Choroid plexus epithelial cell (primary cell): ENCODE data around the gene TSTD2.
"Not testable (repeated sequence)": the region's sequence is repeated elsewhere in the genome, so short reads cannot be mapped to it uniquely, and the experiment has no call there.

ENCODE experiments used
- DNase-seq: peaks from one replicate; pipeline ENCODE4 v3.0.0-alpha.2; 2010; ENCODE audit warnings: low read depth
- H3K4me3 ChIP-seq: 2 replicates; pipeline ENCODE4 v1.5.1; 2011; ENCODE audit warnings: low read depth, mild to moderate bottlenecking, control low read depth, low read length, moderate library complexity
- CTCF ChIP-seq: conservative IDR thresholded peaks from 2 replicates; pipeline ENCODE4 v1.5.1; 2011; ENCODE audit warnings: low read depth, mild to moderate bottlenecking, control low read depth, inconsistent platforms, low read length, moderate library complexity

The TSTD2 gene

GRCh38 chr9:97591535-97591934, 41.6 kb downstream of the TSTD2 start:
- DNase-seq, result no peak
- no peak for TF ChIP-seq CTCF
- H3K4me3 ChIP-seq, result no peak overlapping the region

GRCh38 chr9:97586909-97587308, 46.3 kb downstream of the TSTD2 start:
- H3K4me3 ChIP-seq, DNase-seq: not testable (repeated sequence)

DNA sequence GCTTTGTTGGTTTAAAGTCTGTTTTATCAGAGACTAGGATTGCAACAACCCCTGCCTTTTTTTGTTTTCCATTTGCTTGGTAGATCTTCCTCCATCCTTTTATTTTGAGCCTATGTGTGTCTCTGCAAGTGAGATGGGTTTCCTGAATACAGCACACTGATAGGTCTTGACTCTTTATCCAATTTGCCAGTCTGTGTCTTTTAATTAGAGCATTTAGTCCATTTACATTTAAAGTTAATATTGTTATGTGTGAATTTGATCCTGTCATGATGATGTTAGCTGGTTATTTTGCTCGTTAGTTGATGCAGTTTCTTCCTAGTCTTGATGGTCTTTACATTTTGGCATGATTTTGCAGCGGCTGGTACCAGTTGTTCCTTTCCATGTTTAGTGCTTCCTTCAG, 48.4 kb downstream of the TSTD2 start:
- DNase-seq, H3K4me3 ChIP-seq: not testable (repeated sequence)

- DNase-seq, H3K4me3 ChIP-seq: not testable (repeated sequence)
Observed at GRCh38 chr9:97581590-97581989, 51.6 kb downstream of the TSTD2 start.

DNA sequence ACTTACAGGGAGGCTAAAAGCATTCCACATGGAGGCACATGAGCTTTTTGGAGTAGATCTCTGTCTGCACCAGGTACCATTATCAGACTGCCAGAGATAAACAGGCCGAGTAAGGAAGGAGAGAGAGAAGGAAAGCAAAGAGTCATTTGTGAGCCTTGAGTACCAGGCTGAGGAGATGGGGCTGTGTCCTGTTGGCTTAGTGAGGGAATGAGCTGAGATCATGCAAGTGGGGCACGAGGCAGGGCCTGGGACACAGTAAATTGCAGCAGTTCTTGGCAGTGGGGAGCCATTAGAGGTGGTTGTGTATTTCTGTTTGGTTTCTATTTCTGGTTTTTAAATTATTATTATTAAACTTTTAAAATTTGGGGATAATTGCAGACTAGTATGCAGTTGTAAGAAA, 53.3 kb downstream of the TSTD2 start:
- H3K4me3 ChIP-seq, result no peak overlapping the region
- TF ChIP-seq CTCF, result no peak
- DNase-seq, result no peak

DNA sequence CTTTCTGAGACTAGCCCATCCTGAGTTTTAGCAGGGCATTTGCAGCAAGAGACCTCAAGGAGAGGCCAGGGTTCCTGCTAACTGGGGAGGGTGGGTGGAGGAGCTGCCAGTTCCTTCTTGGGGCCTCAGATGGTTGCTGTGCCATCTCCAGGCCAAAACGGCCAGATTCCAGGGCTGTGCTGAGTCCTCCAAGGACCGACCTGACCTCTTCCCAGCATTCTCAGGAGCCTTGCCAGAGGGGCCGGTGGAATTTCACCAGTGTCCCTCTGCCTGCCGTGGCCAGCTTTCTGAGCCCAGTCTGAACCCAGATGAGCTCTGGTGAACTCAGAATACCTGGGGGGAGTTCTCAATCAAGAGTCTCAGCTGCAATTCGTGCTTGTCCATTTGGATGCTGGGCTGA, 54.3 kb downstream of the TSTD2 start:
- no peak for DNase-seq
- no peak overlapping the region for H3K4me3 ChIP-seq
- no peak for TF ChIP-seq CTCF

DNA sequence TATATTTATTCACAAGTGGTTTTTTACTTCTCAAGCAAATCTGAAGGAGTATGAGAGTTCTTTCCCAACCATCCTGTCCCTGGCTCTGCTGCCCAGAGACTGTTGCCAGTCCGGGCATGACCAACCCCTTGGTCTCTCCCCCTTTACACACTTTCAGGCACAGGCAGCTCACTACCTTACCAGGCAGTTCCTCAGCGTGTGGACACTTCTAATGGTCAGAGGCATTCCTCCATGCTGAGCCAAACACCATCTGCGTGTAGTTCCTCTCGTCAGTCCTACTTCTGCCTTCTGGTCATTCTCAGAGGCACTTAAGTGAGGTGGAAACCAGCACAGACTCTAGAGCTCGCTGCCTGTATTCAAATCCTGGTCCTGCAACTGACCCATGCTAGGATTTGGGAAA, 56.1 kb downstream of the TSTD2 start:
- H3K4me3 ChIP-seq, result no peak overlapping the region
- no peak for DNase-seq
- TF ChIP-seq CTCF, result no peak

DNA sequence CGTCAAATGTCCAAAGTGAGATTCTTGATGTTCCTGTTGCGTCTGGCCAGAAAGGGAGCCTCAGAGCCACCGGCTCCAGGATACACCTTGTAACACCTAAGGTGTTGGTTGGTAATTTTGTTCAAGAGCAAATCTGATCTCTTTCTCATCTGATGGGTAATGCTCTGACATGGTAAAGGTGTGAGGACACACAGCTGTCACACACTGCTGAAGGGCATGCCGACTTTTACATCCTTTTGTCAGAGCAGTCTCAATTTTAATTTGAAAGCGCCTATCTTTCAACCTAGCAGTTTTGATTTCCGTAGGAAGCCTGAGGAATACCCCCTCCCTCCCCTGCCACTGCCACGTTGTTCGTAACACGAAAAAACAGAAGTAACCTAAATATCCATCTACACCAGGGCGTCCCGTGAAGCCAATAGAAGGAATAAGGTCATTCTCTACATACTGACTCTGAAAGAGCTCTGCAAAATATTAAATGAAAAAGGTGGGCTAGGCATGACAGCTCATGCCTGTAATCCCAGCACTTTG, 57.4 kb downstream of the TSTD2 start:
- TF ChIP-seq CTCF, result no peak
- DNase-seq, result no peak
- H3K4me3 ChIP-seq, result no peak overlapping the region

GRCh38 chr9:97574921-97575672, 58.1 kb downstream of the TSTD2 start:
- H3K4me3 ChIP-seq, DNase-seq: not testable (repeated sequence)

DNA sequence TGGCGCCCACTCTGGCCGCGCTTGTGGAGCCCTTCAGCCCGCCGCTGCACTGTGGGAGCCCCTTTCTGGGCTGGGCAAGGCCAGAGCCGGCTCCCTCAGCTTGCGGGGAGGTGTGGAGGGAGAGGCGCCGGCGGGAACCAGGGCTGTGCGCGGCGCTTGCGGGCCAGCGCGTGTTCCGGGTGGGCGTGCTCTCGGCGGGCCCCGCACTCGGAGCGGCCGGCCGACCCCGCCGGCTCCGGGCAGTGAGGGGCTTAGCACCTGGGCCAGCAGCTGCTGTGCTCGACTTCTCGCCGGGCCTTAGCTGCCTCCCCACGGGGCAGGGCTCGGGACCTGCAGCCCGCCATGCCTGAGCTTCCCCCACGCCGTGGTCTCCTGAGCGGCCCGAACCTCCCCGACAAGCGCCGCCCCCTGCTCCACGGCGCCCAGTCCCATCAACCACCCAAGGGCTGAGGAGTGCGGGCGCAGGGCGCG, 59.0 kb downstream of the TSTD2 start:
- H3K4me3 ChIP-seq, DNase-seq: not testable (repeated sequence)
